ENCODE data around the gene PTPRE.

PTPRE gene

DNA sequence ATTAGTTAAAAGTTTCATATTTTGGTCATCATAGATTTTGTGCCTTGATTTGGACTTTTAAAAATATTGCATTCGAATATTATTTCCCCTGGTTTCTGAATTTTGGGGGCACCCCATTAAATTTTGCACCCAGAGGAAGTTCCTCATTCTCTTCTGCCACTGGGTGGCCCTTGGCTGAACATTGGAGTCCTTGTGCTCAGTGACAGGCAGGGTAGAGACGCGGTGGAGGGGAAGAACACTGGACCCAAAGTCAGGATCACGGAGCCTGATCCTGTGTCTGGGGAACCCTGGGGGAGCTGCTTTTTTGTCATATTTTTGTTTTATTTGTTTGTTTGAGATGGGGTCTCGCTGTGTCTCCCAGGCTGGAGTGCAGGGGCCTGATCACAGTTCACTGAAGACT is 144.6 kb downstream of the PTPRE start:
- H3K4me3 ChIP-seq (ENCODE audit: low read depth, low read length): no peak overlapping the region
- no peak for TF ChIP-seq CTCF (IDR thresholded peaks at IDR 0.05; ENCODE audit: low read depth, low read length, missing control alignments)
- DNase-seq (ENCODE audit: low read depth): no peak
- in situ Hi-C loops (cut with HindIII; ENCODE audit: low sequenced_read_pairs): no loop called here

DNA sequence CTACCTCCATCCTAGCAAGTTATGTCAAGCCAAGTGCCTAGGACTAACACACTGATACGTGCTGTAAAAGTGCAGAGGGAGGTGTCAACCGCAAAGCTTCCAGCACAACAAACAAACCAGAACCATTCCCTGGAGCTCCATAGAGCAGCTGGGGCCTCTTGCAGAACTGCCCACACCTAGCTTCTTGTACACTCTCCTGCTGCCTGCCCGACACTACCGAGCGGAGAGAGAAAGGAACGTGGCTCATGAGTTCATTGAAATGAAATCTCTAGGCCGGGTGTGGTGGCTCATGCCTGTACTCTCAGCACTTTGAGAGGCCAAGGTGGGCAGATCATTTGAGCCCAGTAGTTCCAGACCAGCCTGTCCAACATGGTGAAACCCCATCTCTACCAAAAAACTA is 145.8 kb downstream of the PTPRE start:
- TF ChIP-seq CTCF (IDR thresholded peaks at IDR 0.05; ENCODE audit: low read depth, low read length, missing control alignments): no peak
- in situ Hi-C loops (cut with HindIII; ENCODE audit: low sequenced_read_pairs): no loop called here
- DNase-seq (ENCODE audit: low read depth): no peak
- no peak overlapping the region for H3K4me3 ChIP-seq (ENCODE audit: low read depth, low read length)

DNA sequence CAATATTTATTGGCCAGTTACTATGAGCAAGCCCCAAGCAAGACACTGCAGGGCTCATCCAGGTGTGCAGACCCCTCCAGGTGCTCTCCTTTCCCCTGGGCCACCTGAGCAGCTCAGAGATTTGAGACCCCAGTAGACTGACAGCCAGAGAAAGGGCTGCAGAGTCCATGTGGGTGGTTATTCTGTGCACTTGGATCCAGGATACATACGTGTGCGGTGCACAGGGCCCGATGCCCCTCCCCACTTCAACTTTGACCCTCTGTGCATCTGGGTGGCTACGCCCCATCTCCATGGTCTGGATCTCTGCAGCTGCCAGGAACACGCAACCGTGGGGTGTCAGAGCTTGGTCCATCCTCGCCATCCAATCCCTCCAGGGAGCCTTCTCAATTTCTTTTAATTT is 146.5 kb downstream of the PTPRE start:
- H3K4me3 ChIP-seq (ENCODE audit: low read depth, low read length): no peak overlapping the region
- in situ Hi-C loops (cut with HindIII; ENCODE audit: low sequenced_read_pairs): no loop called here
- no peak for DNase-seq (ENCODE audit: low read depth)
- TF ChIP-seq CTCF (IDR thresholded peaks at IDR 0.05; ENCODE audit: low read depth, low read length, missing control alignments): no peak

GRCh38 chr10:128054163-128054970 is 147.5 kb downstream of the PTPRE start:
- TF ChIP-seq CTCF (IDR thresholded peaks at IDR 0.05; ENCODE audit: low read depth, low read length, missing control alignments): no peak
- in situ Hi-C loops (cut with HindIII; ENCODE audit: low sequenced_read_pairs): no loop called here
- DNase-seq (ENCODE audit: low read depth): no peak

DNA sequence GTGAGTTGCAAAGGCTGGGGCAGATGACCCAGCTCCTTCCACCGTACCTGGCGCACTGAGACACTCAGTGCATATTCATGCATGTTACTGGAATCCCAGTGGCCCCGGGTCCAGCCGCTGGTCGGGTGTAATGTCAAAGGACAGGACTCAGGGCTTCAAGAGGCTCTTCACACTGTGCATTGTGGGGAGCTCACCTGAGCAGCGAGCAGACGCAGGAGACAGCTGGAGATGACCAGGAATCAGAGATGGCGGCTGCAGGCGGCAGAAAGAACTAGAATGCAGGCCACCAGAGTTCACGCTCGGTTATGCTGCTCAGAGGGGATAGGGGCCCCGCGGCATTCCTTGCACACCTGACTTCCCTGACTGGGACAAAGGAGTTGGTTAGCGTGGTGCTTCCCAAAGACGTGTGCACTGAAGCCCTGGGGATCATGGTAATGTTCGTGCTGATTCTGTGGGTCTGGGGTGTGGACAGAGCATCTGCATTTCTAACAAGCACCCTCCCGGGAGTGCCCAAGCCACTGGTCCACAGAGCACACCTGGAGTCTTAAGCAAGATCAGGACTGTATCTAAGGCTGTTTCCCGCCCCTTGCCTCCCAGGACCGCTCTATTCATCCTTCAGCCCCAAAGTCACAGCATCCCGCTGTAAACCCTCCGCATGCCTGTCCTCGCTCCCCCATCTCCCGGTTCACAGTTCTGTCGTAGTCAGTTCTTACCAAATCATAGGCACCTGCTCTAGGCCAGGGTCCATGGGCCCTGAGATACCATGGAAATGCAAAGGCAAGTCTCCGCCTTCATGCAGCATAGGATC is 148.4 kb downstream of the PTPRE start:
- no peak overlapping the region for H3K4me3 ChIP-seq (ENCODE audit: low read depth, low read length)
- in situ Hi-C loops (cut with HindIII; ENCODE audit: low sequenced_read_pairs): no loop called here
- TF ChIP-seq CTCF (IDR thresholded peaks at IDR 0.05; ENCODE audit: low read depth, low read length, missing control alignments): no peak
- DNase-seq (ENCODE audit: low read depth): no peak

More at GRCh38 chr10:128054163-128054970, 147.5 kb downstream of the PTPRE start:
- no peak overlapping the region for H3K4me3 ChIP-seq (ENCODE audit: low read depth, low read length)

DNA sequence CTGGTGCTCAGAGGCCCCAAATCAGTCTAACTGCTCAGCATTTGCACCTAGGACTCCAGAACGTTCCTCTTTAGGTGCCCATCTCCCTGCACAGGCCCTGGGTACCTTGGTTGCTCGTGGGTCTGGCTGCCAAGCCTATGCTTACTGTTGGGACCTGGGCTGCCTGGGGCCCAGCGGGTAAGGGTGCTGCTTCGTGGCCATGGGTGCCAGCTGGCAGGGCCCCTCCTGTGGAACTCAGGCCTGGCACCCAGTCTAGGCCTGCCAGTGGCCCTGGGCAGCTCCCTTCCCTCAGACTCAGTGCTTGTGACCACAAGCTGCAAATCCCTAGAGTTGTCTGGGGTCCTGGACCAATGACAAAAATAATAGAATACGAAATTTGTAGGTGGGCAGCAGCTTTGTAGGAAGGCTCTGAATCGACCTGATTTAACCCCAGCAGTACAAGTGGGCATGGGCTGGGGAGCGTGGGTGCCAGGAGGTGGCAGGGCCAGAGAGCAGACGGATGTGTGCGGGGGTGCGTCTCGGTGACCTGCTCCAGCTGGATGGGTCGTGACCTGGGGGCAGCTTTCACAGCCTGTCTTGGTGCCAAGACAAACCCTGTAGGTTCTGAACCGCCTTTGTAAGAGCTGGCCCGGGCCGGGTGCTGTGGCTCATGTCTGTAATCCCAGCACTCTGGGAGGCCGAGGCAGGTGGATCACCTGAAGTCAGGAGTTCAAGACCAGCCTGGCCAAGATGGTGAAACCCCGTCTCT is 149.6 kb downstream of the PTPRE start:
- DNase-seq (ENCODE audit: low read depth): no peak
- TF ChIP-seq CTCF (IDR thresholded peaks at IDR 0.05; ENCODE audit: low read depth, low read length, missing control alignments): no peak
- in situ Hi-C loops (cut with HindIII; ENCODE audit: low sequenced_read_pairs): no loop called here
- no peak overlapping the region for H3K4me3 ChIP-seq (ENCODE audit: low read depth, low read length)
